Daoy (cell line): Measurements from ENCODE around the gene TBC1D30. TPM values are rescaled to one million over a fixed set of nuclear protein-coding genes. Genes with fewer than 3 reads are reported as not detected.

Source experiments
- DNase-seq: peaks from one replicate; pipeline ENCODE4 v3.0.0-alpha.2; 2015; ENCODE audit warnings: low read depth
- total RNA-seq: library from RNA; depleted of rRNA; stranded (reverse); fragments of >200 nt; shearing (Covaris generic); gene quantifications from 2 replicates; pipeline ENCODE4 v1.2.3, GENCODE V29; 2014; rRNA removed

TBC1D30 gene
- total RNA-seq, 1 experiment from 2014 or later: 13.0 TPM

GRCh38 chr12:64909124-64909523 is 84.7 kb downstream of the TBC1D30 start:
- DNase-seq: no peak

DNA sequence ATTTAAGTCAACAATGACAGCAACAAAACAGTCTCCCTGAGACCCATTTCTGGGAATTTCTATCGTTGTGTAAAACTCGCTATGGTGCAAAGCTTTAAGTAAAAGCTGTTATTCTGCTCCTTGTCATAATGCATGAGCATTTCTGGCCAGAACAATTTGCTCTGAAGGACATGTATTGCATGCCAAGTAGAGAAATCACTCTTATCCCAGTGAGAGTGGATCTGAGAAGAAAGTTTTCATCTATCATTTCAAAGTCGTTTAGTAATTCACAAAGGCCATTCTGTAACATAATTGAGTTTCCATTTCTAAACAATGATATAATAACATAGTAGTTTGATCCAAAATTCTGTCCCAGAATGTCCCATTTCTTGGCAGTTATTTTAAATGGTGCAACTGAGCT is 86.6 kb downstream of the TBC1D30 start:
- DNase-seq: no peak

DNA sequence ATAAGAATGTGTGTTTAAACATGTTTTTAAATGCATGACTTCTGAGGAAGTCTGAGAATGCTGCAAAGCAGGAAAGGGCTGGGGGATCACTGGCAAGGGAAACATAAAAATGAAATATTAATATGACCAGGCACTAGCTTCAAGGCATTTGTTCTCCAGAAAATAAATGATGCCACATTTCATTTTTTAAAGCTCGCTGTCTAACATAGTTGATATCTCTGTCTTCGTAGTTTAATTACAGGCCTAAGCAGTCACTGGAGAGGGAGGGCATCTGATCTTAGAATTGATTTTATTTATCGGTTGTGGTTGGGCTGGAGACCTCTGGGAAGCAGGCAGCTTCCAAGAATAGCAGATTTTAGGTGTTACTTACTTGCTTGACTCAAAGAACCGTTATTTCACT is 87.5 kb downstream of the TBC1D30 start:
- no peak for DNase-seq

DNA sequence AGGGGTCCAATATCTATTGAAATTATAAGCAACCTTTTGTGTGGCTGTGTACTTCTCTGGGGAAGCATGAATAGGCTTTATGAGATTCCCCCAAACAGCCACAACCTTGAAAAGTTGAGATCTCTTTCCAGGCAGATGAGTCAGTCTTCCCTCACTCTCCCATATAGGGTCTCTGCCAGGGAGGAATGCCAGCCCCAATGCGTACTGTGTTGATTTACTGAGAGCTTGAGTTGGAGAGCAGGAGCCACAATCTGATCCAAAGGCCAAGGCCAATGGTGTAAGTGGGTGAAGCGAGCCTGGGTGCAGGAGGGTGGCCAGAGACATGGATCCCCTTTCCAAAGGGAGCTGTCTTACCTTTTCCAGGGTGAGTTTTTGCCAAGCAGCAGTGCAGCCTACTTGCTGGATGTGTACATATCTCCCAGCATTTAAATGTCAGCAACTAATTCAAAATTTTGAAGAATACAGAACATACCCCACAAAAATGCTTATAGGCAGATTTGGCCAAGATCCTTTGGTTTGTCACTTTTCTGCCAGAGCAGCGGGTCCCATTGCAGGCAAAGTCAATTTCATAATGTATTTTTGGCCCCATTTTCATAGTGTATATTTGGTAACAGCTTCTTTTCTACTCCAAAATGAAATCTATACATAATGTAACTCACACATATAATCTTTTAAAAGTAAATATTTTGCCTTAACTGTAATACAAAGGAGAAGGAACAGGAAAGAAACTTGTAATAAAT is 88.2 kb downstream of the TBC1D30 start:
- DNase-seq: peak; percentile 56

DNA sequence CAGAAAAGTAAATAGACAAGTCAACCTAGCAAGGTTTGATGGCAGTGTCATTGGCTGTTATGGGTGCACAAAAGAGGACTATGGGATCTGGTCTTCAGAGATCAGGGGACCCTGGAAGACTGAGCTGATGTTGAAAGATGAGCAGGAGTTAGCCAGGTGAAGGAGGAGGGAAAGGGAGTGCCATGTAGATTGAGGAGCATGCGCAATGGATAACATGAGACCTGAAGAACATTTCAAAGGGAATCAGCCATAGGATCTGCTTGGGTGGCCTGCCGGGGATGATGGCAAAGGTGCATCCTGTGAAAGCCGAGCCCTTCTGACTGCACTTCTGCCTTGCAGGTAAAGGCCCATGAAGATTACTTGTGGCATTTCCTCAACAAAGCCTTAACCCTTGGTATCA is 90.8 kb downstream of the TBC1D30 start:
- DNase-seq: no peak

GRCh38 chr12:64916411-64917261 is 92.2 kb downstream of the TBC1D30 start:
- DNase-seq: no peak

- no peak for DNase-seq
Observed at GRCh38 chr12:64918344-64918743, 93.9 kb downstream of the TBC1D30 start.

GRCh38 chr12:64918801-64919200 is 94.4 kb downstream of the TBC1D30 start:
- no peak for DNase-seq

GRCh38 chr12:64922853-64923252 is 98.4 kb downstream of the TBC1D30 start:
- no peak for DNase-seq

- no peak for DNase-seq
Observed at GRCh38 chr12:64923536-64923935, 99.1 kb downstream of the TBC1D30 start.

Other genes with a start within 250 kb of the TBC1D30 start
- gene RASSF3, start 214.2 kb upstream of the TBC1D30 start, total RNA-seq: 8.7 and 13.1 TPM in 2 replicates
- gene GNS, start 65.2 kb upstream of the TBC1D30 start, total RNA-seq: 52.9 and 60.9 TPM in 2 replicates